ENCODE data around the gene GPR155.
"Not testable (repeated sequence)": the region's sequence is repeated elsewhere in the genome, so short reads cannot be mapped to it uniquely, and the experiment has no call there.

GPR155 gene

GRCh38 chr2:174389542-174389941, 97.3 kb downstream of the GPR155 start:
- DNase-seq (ENCODE audit: insufficient read length, low spot score) = no peak
- FAIRE-seq = no peak
- TF ChIP-seq CTCF (IDR thresholded peaks at IDR 0.05; ENCODE audit: insufficient read depth, missing control alignments) = no peak

- not testable (repeated sequence) for FAIRE-seq; DNase-seq (ENCODE audit: insufficient read length, low spot score)
These were observed 98.1 kb downstream of the GPR155 start for GRCh38 chr2:174388706-174389105.

GRCh38 chr2:174385201-174385600, 101.6 kb downstream of the GPR155 start:
- no peak for TF ChIP-seq CTCF (IDR thresholded peaks at IDR 0.05; ENCODE audit: insufficient read depth, missing control alignments)
- FAIRE-seq = no peak

DNA sequence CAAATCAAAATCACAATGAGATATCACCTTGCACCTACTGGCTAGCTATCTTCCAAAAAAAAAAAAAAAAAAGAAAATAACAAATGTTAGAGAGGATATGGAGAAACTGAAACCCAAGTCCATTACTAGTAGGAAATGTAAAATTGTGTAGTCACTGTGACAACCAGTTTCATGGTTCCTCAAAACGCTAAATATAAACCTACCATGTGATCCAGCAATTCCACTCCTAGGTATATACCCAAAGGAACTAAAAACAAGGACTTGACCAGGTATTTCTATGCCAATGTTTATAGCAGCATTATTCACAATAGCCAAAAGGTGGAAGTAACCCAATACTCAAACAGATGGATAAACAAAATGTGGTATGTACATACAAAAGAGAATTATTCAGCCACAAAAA, 103.0 kb downstream of the GPR155 start:
- no peak for TF ChIP-seq CTCF (IDR thresholded peaks at IDR 0.05; ENCODE audit: insufficient read depth, missing control alignments)
- DNase-seq (ENCODE audit: insufficient read length, low spot score) (no peak), FAIRE-seq (no peak)

More at GRCh38 chr2:174385201-174385600, 101.6 kb downstream of the GPR155 start:
- no peak for DNase-seq (ENCODE audit: insufficient read length, low spot score)
